Peyer's patch (tissue), 4 donors: ENCODE data around the gene MUC20. TPM values are rescaled to one million over a fixed set of nuclear protein-coding genes. Genes with fewer than 3 reads are reported as not detected.

Experiments
- DNase-seq, 3 donors: peaks; one replicate each; pipeline ENCODE4 v3.0.0-alpha.2; 2017 to 2019
- H3K27ac ChIP-seq, 4 donors: fragments of 200-600 bp; sonication (generic); one replicate each; pipeline ENCODE4 v1.5.1; 2016 to 2019
- H3K27me3 ChIP-seq, 2 donors: fragments of 200-600 bp; sonication (generic); one replicate each; pipeline ENCODE4 v1.5.1; 2019
- H3K36me3 ChIP-seq, 3 donors: fragments of 200-600 bp; sonication (generic); one replicate each; pipeline ENCODE4 v1.5.1; 2016 to 2019
- H3K4me1 ChIP-seq, 4 donors: fragments of 200-600 bp; sonication (generic); one replicate each; pipeline ENCODE4 v1.5.1; 2016 to 2019
- H3K4me3 ChIP-seq, 4 donors: fragments of 200-600 bp; sonication (generic); 1 replicate in 3 of 4; 2 replicates in 1 of 4; pipeline ENCODE4 v1.5.1; 2016 to 2019; ENCODE audit warnings: mild to moderate bottlenecking in 1 of 4
- H3K9me3 ChIP-seq, 4 donors: fragments of 200-600 bp; sonication (generic); one replicate each; pipeline ENCODE4 v1.5.1; 2016 to 2019; ENCODE audit warnings: mild to moderate bottlenecking in 1 of 4
- POLR2A ChIP-seq, 2 donors: fragments of 450-650 bp; IDR thresholded peaks; one replicate each; pipeline ENCODE4 v1.5.1; 2017; ENCODE audit warnings: antibody characterized with exemption in 2 of 2, mild to moderate bottlenecking in 2 of 2, moderate library complexity in 2 of 2
- total RNA-seq, 4 donors: library from RNA; depleted of rRNA; stranded (reverse); fragments of >200 nt; gene quantifications; one replicate each; pipeline ENCODE4 v1.1.0, GENCODE V29; 2016
- TF ChIP-seq, protein P1 (sequence below), 6 experiments: fragments of 450-650 bp in 4 of 6; fragments of 200-600 bp in 2 of 6; sonication (generic) in 1 of 6; IDR thresholded peaks; one replicate each; pipeline ENCODE4 v1.5.1; 2017 to 2019; ENCODE audit warnings: antibody characterized with exemption in 6 of 6, mild to moderate bottlenecking in 3 of 6, moderate library complexity in 1 of 6

The MUC20 gene
- total RNA-seq, 4 donors from 2014 or later, result 57.8 to 120 (median 87.7) TPM

DNA sequence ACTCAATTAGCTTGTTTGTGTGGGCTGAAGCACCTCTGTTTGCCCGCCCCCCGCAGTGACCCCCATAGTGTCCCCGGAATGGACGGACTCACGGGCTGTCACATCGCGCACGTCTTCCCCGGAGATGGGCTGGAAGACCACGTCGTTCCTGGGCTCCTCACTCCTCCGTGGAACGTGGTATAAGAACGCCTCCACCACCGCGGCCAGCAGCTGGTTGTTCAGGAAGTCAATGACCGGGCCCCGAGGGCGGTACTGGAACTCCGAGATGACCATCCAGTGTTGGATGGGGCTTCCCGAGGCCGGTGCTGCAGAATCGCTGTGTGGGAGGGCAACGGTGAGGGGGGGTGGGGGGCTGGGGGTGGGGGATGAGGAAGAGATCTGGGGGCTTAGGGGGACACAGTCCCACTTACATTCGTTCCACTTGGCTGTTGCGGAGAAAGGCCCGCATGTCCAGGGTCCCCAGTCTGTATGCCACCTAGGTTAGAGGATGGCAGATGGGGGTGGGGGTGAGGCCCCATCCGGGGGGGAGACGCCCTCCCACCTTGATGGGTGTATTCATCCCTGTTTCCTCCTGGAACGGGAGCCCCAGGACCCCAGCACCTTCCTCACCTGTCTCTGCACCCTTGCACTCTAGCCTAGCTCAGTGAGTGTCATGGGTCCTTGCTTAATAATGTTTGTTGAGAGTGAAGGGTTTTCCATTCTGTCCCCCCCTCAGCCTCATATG lies 30.2 kb downstream of the MUC20 start:
- no peak for DNase-seq
- Histone ChIP-seq H3K9me3 (no peaks in the 10 kb centered on the region), H3K4me3 (no peak overlapping the region), H3K4me1 (peaks cover 0 to 9% (median 4%) of the 10 kb centered on the region in 4 donors), H3K27me3 (no peaks in the 10 kb centered on the region), H3K36me3 (no peaks in the 10 kb centered on the region), H3K27ac (no peak overlapping the region)
- TF ChIP-seq, protein P1, sequence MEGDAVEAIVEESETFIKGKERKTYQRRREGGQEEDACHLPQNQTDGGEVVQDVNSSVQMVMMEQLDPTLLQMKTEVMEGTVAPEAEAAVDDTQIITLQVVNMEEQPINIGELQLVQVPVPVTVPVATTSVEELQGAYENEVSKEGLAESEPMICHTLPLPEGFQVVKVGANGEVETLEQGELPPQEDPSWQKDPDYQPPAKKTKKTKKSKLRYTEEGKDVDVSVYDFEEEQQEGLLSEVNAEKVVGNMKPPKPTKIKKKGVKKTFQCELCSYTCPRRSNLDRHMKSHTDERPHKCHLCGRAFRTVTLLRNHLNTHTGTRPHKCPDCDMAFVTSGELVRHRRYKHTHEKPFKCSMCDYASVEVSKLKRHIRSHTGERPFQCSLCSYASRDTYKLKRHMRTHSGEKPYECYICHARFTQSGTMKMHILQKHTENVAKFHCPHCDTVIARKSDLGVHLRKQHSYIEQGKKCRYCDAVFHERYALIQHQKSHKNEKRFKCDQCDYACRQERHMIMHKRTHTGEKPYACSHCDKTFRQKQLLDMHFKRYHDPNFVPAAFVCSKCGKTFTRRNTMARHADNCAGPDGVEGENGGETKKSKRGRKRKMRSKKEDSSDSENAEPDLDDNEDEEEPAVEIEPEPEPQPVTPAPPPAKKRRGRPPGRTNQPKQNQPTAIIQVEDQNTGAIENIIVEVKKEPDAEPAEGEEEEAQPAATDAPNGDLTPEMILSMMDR (IDR thresholded peaks at IDR 0.05), result no peak

DNA sequence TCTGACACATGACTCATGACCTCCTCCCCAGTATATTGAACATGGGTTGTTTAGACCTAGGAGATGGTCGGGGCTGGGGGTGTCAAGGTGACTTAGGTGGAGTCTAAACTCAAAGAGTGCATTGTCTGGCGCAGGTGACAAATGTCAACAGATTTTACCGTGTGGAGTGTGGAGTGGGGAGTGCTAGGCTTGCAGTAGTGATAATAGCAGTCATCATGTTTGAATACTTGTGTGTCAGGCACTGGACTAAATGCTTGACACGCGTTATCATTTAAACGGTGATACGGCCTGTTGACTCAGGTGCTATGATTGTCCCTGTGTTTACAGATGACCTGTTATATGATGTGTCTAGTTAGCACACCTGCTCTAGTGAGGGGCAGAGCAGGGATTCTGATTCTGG lies 30.8 kb downstream of the MUC20 start:
- peak in 1 of 3 donors; percentile 29 for DNase-seq
- H3K4me3 ChIP-seq, result no peak overlapping the region
- no peaks in the 10 kb centered on the region for H3K27me3 ChIP-seq
- no peak overlapping the region for H3K27ac ChIP-seq
- H3K36me3 ChIP-seq, result no peaks in the 10 kb centered on the region
- H3K9me3 ChIP-seq, result no peaks in the 10 kb centered on the region
- peaks cover 0 to 9% (median 4%) of the 10 kb centered on the region in 4 donors for H3K4me1 ChIP-seq
- TF ChIP-seq POLR2A (IDR thresholded peaks at IDR 0.05), result no peak
- TF ChIP-seq, protein P1 (IDR thresholded peaks at IDR 0.05), result no peak

DNA sequence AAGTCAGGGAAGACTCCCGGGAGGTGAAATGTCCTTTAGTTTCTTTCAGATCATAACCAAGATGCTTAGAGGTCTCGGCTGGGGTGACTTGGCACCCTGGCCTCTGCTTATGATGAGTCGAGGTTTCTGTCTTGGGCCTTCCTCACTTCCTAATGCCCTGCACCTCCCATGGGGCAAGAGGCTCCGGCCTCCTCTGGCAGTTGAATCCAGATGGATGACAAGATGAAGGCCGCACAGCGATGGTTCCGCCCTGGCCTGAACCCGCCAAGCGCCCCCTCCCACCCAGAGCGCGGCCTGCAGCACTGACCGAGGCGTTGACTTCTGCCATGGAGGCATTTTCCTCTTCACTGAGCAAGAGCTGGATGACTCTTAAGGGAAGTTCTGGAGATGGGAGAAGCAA lies 31.3 kb downstream of the MUC20 start:
- Histone ChIP-seq H3K27me3 (no peaks in the 10 kb centered on the region), H3K9me3 (no peaks in the 10 kb centered on the region), H3K27ac (no peak overlapping the region), H3K4me3 (no peak overlapping the region), H3K4me1 (peaks cover 0 to 9% (median 5%) of the 10 kb centered on the region in 4 donors), H3K36me3 (no peaks in the 10 kb centered on the region)
- TF ChIP-seq, protein P1 (IDR thresholded peaks at IDR 0.05), result no peak
- no peak for TF ChIP-seq POLR2A (IDR thresholded peaks at IDR 0.05)
- peak in 1 of 3 donors; percentile 40 for DNase-seq

DNA sequence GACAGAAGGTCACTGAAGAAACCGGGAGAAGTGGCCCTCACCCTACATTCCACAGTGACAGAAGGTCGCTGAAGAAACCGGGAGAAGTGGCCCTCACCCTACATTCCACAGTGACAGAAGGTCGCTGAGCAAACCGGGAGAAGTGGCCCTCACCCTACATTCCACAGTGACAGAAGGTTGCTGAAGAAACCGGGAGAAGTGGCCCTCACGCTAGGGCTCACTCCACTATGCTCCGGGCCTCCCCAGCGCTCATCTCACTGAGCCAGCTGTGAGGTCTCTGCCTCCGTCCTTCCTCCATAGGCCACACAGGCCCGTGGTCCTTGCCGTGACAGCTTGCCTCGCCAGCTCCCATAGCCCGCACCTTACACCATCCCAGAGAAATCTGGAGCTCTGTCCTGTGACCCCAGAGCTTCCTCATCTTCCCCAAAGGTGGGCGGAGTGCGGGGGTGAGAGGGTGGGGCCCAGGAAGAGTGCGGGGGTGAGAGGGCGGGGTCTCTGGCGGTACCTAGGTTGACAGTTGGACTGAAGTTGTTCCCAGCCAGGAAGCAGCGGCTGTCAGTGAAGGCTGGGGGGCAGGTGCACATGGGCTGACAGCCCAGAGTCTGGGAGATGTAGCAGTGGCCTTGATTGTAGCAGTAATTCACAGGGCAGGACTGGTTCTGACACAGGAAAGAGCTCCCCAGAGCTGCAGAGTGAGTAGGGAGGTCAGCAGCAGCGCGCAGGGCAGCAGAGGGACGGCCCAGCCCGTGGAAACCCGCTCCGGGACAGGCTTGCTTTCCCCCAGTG lies 32.0 kb downstream of the MUC20 start:
- Histone ChIP-seq H3K27me3 (no peaks in the 10 kb centered on the region), H3K36me3 (no peaks in the 10 kb centered on the region), H3K27ac (no peak overlapping the region), H3K4me1 (peaks cover 0 to 11% (median 5%) of the 10 kb centered on the region in 4 donors), H3K9me3 (no peaks in the 10 kb centered on the region), H3K4me3 (no peak overlapping the region)
- TF ChIP-seq POLR2A (IDR thresholded peaks at IDR 0.05), result no peak
- TF ChIP-seq, protein P1 (IDR thresholded peaks at IDR 0.05), result no peak
- DNase-seq, result peak in 1 of 3 donors; percentile 42

DNA sequence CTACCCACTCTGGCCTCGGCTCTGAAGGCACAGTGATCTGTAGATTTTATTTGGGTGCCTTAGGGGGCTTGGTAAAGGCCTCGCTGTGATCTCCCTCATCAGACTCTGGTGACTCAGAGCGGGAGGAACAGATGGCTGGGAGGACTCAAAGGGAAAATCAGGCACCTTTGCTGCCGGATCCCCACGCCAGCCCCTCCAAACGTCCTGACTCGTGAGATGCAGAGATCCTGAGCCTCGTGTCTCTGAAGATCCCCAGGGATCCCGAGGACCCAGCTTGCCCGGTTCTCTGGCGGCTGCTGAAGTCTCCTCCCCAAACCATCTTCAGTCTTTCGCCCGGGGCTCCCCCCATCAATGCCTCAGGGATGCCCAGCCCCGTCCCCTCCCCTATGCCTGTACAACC lies 32.8 kb downstream of the MUC20 start:
- H3K4me3 ChIP-seq, result no peak overlapping the region
- no peaks in the 10 kb centered on the region for H3K9me3 ChIP-seq
- TF ChIP-seq POLR2A (IDR thresholded peaks at IDR 0.05), result no peak
- TF ChIP-seq, protein P1 (IDR thresholded peaks at IDR 0.05), result no peak
- H3K27ac ChIP-seq, result no peak overlapping the region
- no peaks in the 10 kb centered on the region for H3K36me3 ChIP-seq
- peaks cover 0 to 6% (median 0%) of the 10 kb centered on the region in 4 donors for H3K4me1 ChIP-seq
- peak in 1 of 3 donors; percentile 30 for DNase-seq
- H3K27me3 ChIP-seq, result no peaks in the 10 kb centered on the region
